Measurements from ENCODE around the gene C2CD4D.
A peak's percentile ranks its signal among the peaks of the same experiment; 100 is the strongest.

Gene C2CD4D

GRCh38 chr1:151790071-151790939 is 49.3 kb downstream of the C2CD4D start, which contains the start of gene TDRKH:
Gene TDRKH, minus strand, starts transcription at chr1:151790500. Its CDS starts 7,478 bp downstream, at chr1:151783022.
- DNase-seq (ENCODE audit: low read depth in 2 of 2): peak; percentile 99
